Panc1 (cell line): ENCODE measurements around the gene ASGR2.

Source experiments
- CTCF ChIP-seq: fragments of 450-650 bp; IDR thresholded peaks from 2 replicates; pipeline ENCODE4 v1.5.1; 2017; ENCODE audit warnings: mild to moderate bottlenecking
- POLR2AphosphoS5 ChIP-seq: IDR thresholded peaks from 2 replicates; pipeline ENCODE4 v1.6.1; 2012; ENCODE audit warnings: mild to moderate bottlenecking, low read depth, low read length, moderate library complexity
- REST ChIP-seq, 2 experiments: IDR thresholded peaks; 2 replicates each; pipeline ENCODE4 v1.6.1; 2011 to 2012; ENCODE audit warnings: low read depth in 2 of 2, control low read depth in 1 of 2, low read length in 1 of 2, mild to moderate bottlenecking in 1 of 2, moderate library complexity in 1 of 2; ENCODE audit not compliant: insufficient read depth in 1 of 2
- SIN3A ChIP-seq: IDR thresholded peaks from 2 replicates; pipeline ENCODE4 v1.6.1; 2012; ENCODE audit warnings: low read depth, mild to moderate bottlenecking, low read length, moderate library complexity, borderline replicate concordance; ENCODE audit not compliant: insufficient read depth

GRCh38 chr17:7102421-7102820, 12.2 kb downstream of the ASGR2 start:
- TF ChIP-seq CTCF = no peak
- no peak for TF ChIP-seq POLR2AphosphoS5
- TF ChIP-seq REST (IDR thresholded peaks at IDR 0.05; ENCODE audit: insufficient read depth in 1 of 2, low read depth in 2 of 2, low read length in 1 of 2) = no peak
- TF ChIP-seq SIN3A = no peak
